NCI-H1694 treated with DMSO at 0.1 percent for 48 hours (cell line): ENCODE measurements around the gene TCF7.
A peak's percentile ranks its signal among the peaks of the same experiment; 100 is the strongest.

Experiments used
- DNase-seq: peaks from one replicate; lab custom pipeline; 2025; lab: John Stamatoyannopoulos, UW

Gene TCF7

DNA sequence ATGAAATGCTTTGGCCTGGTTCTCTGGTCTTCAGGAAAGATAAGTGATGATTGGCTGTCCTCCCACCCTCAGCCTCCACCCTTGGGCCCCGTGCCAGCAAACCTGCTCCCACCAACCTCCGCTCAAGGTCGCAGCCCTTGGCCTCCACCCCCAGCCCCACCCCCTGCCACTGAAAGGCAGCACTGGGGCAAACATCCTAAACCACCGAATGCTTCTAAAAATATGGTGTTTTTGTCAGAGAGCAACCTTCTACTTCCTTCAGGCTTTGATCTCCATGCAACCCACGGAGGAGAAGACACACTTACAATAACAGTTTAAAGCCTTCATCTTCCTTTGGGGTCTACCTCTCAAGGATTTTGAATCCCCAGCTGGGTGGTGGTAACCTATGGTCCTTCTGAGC, 24.0 kb upstream of the TCF7 start:
- DNase-seq, result no peak

DNA sequence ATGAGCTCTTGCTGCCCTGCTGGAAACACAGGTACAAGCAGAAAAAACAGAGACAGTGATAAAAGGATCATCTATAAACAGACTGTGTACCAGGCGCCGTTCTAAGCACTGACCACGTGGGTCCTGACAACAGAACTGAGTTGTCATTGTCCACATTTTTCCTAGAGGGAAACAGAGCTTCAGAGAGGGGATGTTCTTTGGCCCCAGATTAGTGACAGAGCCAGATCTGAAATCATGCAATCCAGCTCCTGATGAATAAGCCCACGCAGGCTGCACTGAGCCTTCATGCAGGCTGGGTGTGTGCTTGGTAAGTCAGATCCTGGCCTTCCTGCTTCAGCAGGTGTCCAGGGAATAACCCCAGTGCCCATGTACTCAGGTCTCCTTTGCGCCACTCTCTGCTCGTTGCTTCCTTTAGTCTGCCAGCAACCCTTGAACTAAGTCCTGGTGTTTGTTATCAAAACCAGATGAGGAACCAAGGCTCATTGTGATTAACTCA, 22.8 kb upstream of the TCF7 start:
- no peak for DNase-seq

DNA sequence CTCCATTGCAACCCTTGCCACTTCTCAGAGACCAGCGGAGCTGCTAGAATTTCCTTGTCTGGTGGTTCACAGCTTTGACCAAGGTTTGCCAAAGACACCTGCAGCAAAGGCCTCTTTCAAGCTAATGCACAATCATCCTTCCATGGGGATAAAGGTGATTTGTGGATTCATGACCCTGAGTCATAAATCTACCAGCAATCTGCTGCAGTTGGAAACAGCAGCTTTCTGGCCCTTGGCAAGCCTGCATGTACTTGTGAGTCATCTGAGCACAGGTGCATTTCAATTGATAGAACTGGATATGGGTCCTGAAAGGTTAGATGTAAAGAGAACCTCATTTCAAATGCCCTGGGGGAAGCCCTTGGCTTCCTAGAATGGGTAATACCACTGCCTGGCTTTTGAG, 21.6 kb upstream of the TCF7 start:
- DNase-seq, result no peak

DNA sequence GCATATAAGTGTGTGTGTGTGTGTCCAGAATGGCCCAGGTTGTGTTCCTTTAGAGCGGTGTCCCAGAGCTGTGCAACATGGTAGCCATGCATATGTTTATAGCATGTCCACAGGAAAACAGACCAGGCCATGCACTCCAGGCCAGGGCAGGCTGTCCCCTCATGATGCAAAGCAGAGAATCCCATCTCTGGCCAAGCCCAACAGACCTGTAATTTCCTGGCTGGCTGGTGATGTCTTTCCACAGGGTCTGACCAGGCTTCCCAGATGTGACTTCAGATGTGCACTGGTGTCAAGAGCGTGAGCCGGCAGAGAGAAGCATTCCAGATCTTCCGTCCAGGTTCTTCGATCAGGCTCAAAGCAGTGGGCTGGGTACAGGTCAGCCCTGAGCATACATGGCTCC, 21.1 kb upstream of the TCF7 start:
- DNase-seq, result no peak

DNA sequence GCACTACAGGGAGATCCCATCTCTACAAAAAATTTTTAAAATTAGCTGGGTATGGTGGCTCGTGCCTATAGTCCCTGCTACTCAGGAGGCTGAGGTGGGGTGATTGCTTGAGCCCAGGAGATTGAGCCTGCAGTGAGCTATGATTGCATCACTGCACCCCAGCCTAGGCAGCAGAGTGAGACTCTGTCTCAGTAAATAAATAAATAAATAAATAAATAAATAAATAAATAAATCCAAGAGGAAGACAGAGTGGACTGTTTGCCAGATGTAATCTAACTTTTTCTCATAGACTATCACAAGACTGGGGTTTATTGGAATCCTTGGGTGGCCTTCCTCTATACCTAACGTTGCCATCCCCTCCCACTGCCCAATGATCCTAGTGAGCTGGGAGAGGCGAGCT, 19.2 kb upstream of the TCF7 start:
- no peak for DNase-seq

DNA sequence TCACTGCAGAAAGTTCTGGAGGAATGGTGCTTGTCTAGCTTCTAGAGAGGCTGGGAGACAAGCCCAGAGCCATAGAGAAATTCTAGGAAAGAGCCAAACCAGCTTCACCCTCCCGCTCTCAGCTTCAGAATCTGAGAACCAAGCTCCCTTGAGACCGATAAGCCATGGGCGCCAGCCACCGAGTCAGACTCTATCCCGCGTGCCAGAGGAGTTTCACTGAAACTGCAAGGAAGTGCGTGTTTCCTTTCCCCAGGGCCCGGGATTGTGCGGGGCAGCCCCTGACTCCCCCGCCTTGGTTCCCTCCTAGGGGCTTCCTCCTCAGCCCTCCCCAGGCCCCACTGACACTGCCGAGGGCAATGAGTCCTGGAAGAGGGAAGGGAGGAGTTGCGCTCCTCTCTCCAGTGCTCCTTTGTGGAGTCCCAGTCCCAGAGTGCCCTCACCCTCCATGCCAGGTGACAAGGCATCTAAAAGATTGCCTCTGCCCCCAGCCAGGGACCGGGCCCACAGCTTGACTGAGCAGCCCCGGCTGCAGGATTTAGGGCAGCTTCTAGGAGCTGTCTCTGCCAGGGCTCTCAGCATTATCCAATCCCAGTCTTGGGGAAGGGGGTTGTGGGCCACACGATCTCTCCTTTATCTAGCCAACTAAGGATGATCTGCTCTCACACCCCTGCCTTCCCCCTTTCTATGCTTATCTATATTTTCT, 18.4 kb upstream of the TCF7 start:
- DNase-seq, result no peak

DNA sequence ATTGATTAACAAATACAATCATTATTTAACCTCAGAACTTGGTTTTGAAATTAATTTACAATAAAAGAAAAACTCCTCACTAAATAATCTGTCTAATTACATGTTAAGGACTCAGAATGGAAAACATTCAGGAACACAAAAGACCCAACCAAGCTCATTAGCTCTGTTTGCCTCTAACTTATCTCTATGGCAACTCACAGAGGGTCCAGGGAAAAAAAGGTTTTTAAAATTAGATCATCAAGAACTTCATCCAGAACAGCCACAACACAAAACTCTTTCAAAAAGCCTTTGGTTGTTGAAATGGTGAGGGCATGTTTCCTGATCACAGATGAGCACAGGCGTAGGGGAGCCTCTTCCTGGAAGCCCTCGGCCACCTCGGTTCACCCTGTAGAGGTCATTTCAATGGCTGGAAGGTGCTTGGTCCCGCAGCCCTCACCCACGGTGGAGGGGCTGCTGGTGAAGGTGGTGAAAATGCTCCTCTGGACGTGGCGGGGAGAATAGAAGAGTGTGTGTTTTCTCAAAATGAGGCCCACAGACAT, 17.2 kb upstream of the TCF7 start:
- no peak for DNase-seq

DNA sequence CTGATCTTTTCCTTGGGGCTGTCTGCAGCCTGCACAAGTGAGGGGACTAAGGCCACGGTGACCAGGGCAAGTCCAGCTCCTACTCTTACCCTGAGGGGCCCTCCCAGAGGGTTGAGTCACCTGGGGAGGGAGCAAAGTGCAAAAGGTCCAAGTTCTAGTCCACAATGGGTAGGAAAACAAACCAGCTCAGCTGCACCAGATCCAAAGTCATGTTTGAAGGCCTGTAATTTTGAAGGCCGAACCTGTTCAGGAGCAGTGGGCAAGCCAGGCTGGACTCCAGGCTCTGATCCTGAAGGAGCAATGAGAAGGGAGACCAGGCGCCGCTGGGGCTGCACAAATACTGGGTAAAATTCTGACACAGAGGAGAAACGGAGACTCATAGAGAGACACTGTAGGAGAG, 15.8 kb upstream of the TCF7 start:
- DNase-seq, result no peak

DNA sequence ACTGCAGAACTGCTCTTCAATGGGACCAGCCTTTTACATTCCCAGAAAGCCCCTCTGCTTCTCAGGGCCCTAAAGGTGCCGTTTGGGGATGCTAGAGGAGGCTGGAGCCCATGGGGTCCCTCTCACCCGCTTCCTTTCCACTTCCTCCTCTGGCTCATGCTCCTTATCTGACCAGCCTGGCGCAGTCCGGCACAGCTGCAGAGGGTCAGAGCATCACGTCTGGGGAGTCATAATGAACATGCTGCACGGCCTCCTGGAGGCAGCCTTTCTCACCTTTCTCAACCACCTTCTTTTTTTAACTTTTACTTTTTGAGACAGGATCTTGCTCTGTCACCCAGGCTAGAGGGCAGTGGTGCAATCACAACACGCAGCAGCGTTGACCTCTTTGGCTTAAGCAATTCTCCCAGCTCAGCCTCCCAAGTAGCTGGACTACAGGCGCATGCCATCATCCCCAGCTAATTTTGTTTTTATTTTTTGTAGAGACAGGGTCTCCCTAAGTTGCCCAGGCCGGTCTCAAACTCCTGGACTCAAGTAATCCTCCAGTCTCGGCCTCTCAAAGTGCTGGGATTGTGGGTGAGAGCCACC, 15.1 kb upstream of the TCF7 start:
- DNase-seq, result no peak

DNA sequence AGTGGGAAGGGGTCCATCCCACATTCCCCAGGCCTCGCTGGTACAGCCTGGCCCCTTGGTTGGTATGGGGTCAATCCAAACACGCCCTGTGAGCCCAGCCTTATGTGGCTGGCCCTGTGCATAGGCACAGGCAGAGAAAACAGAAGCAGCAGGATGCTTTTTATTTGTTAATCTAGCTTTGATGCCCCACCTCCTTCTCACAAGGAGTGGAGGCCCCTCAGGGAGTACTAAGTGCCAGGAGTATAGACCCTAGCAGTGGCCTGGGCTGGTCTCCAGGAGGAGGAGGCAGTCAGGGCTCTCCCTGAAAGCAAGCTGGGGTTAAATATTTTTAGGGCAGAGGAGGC, 14.6 kb upstream of the TCF7 start:
- DNase-seq, result no peak

DNA sequence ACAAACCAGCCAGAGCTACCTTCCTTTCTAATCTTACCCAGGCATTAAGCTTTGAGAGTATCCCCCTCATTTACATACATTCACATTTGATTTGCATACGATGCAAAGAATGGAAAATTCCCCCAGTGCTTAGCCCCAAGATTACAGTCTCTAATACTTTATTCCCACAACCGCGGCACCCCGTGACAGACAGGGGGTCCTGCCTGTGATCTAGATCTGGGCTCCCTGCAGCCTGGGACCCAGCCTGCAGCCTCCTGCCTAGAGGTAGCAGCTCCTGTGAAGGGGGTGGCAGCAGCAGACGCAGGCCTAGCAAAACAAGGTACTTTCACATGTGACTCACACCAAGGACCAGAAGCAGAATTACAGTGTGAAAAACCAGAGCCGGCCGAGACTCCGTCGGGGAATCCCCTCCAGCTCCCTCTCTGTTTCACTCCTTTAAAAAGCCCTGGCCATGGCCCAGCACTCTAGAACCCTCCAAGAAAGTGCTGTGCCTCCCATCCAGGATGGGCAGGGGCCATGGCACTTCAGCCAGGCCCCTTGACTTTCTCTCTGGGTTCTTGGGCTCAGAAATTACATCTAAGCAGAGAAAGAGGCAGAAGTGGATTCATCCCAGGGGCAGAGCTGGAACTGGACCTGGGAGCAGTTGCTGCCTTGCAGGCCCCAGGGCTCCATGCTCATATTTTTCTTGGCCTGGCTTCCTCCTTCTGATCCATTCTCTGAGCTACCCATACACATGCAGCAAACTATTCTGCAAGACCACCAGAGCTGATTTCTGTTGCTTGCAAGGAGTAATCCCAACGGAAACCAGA, 14.0 kb upstream of the TCF7 start:
- no peak for DNase-seq

DNA sequence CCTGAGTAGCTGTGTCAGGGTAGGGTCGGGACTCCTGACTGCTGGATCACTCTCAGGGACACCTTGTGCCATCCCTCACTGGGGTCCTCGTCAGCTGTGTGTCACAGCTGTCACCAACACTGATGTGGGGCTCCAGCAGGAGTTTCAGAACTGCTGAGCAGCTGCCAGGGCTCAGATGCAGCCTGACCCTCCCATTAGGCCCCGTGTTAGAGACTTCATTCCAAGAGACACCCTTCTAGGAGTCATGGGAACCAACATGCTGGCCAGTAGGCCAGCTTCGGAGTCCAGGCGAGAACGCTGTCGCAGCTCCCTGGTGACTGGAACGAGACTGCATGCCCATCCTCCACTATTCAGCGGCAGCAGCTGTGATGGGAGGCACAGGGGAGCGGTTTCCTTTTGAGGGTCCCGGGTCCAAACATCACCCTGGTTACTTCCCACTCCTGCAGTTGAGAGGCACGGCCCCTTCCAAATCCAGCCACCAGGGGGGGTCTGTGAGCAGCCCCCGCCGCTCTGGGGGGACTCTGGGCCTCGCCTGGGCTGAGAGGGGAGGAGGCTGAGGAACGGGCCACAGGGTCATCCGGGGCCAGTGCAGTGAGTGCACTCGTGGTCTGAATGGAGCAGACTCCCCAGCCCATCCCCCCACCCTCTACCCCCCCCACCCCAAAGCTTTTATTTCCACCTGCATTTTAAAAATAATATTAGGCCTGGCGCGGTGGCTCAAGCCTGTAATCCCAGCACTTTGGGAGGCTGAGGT, 12.6 kb upstream of the TCF7 start:
- peak; percentile 19 for DNase-seq

DNA sequence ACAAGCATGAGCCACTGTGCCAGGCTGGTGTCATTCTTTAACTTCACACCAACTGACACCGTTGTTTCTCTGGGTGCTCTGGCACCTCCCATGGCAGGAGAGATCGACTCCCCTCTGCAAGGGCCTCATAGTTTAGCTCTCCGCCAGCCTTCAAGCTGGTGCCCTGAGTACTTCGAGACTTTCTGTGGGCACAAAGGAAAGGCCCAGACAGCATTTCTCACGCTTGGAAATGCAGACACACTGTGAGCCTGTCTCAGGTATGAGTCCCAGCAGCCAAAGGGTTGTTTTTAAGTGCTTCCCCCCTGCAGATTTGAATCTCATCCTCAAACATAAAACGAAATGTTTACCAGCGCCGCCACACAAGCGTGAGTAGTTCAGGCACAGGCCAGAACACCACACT, 11.1 kb upstream of the TCF7 start:
- DNase-seq, result no peak

DNA sequence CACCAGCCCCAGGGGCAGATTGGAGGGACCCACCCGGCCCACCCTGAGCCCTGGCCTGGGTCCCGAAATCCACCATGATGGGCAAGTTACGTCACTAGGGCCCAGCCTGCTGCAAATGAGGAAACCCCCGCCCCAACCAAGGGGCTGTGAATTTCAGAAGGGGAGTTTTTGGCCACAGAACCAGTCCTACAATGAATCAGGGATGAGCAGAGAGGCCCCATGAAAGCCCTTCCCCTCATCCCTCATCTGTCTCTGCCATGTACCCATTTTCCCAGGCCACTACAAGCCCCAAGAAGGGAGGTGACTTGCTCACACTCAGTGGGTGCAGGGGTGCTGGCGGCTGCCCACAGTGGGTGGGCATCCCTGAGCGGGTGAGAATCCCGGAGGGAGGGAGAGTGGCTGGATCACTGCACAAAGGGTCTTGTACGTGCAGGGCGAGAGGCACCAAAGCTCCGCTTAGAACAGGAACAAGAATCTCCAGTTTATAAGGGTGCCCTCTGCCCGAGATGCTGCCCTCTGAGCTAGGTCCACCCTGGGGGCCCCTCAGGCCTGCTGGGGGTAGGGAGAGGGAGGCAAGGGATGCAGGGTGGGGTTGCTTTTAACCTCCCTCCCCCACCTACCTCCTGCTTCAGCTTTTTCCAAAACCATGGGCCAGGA, 10.4 kb upstream of the TCF7 start:
- DNase-seq, result no peak

DNA sequence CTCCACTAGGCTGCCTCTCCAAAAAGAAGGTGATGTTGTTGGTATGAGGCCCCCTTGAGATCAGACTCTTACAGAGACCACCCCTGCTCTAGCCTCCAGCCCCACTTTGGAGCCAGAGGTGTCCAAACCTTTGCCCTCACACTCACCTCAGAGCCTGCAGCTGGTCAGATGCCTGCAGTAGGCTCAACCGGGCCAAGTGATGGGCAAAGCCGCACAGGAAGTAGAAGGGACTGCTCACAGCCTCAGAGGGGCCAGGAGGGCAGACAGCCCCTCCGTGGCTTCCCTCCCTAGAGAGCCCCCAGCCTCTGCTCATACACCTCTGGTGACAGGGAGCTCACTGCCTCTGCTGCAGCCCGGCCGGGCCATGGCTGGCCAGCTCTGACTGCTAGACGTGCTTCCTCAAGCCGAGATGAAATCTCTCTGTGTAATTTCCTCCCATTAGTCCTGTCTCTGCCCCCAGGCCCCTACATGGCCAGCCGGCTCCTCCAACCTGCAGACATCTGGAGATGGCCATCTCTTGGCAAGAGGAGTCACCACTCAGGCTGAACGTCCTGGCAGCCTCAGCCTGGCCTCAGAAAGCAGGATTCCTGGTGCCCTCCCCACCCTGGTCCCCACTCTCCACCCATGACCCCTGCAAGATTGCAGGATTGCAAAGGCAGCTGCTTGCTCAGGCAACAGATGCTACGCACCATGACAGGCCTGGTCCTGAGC, 7.3 kb upstream of the TCF7 start:
- peak; percentile 33 for DNase-seq

DNA sequence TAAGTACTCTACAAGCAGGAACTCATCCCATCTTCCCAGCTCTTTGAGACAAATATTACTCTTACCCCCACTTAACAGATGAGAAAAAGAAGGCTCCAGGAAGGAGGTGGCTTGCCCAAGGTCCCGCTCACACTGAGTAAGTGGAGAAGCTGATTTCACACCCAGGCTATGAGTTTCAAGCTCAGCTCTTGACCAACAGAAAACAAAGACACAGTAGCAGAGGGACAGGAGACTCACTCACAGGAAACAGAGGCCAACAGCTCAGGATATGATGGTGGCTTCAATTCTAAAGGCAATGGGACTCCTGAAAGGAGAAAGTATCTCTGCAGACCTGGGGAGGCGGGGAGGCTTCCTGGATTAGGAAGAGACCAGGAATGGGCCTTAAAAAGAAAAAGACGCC, 6.7 kb upstream of the TCF7 start:
- DNase-seq, result no peak

DNA sequence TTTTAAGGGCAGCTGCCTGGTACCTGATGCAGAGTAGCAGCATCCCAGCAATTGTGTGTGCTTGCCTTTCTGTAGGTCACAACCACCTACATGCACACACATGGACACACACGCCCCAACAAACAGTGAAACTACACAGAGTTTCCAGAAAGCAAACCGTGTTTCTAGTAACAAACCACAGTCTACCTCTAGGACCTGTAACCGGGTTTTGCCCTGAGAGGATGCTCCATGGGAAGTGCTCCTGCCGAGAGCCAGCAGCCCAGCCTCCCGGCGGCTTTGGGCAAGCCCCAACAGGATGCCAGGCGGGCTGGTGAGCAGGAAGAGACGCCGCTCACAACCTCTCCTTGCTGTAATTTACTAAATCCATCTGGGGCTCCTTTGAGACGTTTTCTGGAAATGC, 4.1 kb upstream of the TCF7 start:
- DNase-seq, result peak; percentile 59

DNA sequence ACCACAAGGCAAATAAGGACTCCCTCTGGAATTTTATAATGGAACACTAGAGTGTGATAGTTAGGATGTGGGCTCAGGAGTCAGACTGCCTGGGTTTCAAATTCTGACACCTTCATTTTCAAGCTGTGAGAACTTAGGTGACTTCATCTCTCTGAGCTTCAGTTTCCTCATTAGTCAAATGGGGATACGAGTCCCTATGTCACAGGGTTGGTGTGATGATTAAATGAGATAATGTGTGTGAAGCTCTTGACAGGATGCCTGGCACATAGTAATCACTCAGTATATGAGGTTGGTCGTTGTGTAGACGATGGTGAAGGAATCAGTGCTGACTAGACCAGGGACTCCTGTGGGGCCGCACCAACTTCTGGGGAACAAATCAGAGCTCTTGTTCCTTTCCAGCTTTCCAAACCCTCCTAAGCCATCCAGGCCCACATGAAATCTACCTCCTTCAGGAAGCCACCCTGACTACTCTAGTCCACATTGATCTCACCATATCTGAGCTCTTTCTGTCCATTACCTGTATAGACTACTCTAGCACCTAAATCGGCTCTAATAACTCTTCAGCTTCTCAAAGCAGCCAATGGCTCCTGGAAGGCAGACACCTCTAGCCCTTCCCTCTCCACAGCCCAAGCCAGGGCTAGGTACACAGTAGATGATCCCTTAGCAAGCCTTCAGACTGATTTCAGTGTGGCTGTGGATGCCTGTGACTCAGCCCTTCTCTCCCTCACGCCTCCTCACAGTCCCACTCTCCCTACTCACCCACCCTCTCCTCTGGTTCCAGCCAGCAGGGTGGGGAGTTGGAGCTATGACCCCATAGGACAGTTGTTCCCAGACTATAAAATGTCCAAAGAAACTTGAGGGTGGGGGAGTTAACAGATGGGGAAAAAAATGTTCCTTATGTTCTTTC, 2.5 kb upstream of the TCF7 start:
- no peak for DNase-seq

DNA sequence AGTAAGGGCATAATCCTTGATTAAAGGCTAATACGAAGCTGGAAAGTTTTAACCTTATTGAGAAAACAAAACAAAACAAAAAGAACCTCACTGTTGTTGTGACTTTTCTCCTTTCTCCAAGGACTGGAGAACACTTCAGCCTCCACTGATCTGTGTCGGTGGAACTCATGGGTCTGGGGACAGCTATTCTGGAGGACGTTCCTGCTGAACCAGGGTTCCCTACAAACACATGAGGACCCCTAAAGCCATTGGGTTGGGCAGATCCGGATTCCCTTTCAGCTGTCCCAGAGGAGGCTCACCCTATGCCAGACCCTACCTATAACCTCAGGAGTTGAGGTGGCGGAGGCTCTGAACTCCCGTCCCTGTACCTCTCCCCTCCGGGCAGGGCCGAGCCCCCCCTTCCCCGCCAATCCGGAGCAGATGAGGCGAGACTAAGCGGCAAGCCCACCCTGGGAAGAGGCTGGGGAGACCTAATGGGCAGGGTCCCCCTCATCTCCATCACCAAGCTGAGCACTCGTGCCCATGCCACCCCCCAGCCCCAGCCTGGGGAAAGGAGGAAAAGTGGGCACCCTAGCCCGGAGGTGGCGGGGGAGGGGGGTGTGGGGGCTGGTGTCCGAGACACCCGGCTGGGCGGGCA, 1.6 kb upstream of the TCF7 start:
- no peak for DNase-seq
